Measurements from ENCODE around the gene SMIM10.
"Not testable (repeated sequence)": the region's sequence is repeated elsewhere in the genome, so short reads cannot be mapped to it uniquely, and the experiment has no call there.

SMIM10 gene

DNA sequence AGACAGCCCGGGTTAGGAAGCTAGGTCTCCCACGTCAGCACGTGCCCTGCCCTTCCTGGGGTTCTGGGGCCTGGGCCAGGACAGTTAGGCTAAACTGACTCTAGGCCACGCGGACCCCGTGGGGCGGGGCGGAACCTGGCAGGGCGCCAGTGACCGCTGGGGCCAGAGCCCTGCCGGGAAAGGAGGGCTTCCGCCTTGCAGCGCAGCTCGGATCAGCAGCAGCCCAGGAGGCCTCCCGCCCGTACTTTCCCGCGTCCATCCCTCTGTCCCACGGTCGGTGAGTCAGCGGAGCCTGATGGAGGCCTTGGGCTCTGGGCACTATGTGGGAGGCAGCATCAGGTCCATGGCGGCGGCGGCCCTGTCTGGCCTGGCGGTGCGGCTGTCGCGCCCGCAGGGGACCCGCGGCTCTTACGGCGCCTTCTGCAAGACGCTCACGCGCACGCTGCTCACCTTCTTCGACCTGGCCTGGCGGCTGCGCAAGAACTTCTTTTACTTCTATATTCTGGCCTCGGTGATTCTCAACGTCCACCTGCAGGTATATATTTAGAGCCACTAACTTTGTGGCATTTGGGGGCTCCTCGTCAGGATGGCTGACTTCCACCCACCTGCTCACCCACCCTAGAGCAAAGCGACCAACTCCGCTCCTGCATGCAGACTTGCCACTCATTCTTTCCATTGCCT lies at the start of gene SMIM10:
Gene SMIM10, plus strand, starts transcription at position 191 of the 681 bp plus-strand sequence. Its CDS starts 105 bp downstream, at position 296.
- DNase-seq (ENCODE audit: low spot score) = peak; percentile 78

DNA sequence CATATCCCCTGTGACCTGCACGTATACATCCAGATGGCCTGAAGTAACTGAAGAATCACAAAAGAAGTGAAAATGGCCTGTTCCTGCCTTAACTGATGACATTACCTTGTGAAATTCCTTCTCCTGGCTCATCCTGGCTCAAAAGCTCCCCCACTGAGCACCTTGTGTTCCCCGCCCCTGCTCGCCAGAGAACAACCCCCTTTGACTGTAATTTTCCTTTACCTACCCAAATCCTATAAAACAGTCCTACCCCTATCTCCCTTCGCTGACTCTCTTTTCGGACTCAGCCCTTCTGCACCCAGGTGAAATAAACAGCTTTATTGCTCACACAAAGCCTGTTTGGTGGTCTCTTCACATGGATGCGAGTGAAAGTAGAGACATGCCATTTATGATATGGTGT lies 44.4 kb upstream of the SMIM10 start:
- DNase-seq (ENCODE audit: low spot score) = not testable (repeated sequence)

- DNase-seq (ENCODE audit: low spot score) = no peak
Measured at GRCh38 chrX:134948333-134949241, 42.2 kb upstream of the SMIM10 start.

- peak; percentile 14 for DNase-seq (ENCODE audit: low spot score)
Measured at GRCh38 chrX:134949271-134949670, 41.5 kb upstream of the SMIM10 start.

GRCh38 chrX:134957836-134958235 lies 33.0 kb upstream of the SMIM10 start:
- DNase-seq (ENCODE audit: low spot score) = no peak

DNA sequence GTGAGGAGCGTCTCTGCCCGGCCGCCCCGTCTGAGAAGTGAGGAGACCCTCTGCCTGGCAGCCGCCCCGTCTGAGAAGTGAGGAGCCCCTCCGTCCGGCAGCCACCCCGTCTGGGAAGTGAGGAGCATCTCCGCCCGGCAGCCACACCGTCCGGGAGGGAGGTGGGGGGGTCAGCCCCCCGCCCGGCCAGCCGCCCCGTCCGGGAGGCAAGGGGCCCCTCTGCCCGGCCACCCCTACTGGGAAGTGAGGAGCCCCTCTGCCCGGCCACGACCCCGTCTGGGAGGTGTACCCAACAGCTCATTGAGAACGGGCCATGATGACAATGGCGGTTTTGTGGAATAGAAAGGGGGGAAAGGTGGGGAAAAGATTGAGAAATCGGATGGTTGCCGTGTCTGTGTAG lies 30.4 kb upstream of the SMIM10 start:
- DNase-seq (ENCODE audit: low spot score) = not testable (repeated sequence)

DNA sequence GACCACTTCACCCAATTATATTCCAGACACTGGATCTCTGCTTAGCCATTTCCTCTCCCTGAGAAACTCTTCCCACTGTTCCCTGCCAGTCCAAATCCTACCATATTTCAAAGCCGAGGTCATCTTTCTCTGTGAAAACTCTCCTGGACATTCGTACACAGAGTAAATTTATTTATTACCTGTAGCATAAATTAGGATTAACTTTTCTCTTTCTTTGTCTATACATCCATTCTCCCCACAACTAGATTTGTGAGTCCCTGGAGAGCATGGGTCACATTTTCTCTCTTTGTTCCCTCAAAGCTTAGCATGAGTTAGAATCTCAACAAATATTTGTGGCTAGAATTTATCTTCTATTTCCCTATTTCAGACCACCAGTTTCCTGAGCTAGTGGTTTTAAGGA lies 27.8 kb upstream of the SMIM10 start:
- DNase-seq (ENCODE audit: low spot score) = no peak

GRCh38 chrX:134969726-134970125 lies 21.1 kb upstream of the SMIM10 start:
- DNase-seq (ENCODE audit: low spot score) = peak; percentile 45

DNA sequence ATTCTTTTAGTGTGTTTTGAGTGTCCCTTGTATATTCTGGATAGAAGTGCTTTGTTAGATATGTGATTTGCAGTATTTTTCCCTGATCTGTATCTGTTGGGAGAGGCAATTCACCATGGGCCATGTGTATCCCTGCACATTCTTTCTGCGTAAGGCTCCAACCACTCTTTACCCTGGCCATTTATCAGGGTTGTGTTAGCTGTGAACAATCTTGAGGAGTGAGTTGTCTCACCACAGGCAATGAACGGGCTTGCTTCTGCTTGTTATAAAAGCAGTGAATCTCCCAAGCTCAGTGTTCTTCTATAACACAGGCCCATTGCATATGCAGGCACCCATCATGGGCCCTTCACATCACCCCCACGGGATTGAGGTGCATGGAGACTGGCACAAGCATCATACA lies 18.9 kb upstream of the SMIM10 start:
- peak; percentile 11 for DNase-seq (ENCODE audit: low spot score)

GRCh38 chrX:134975516-134975915 lies 15.3 kb upstream of the SMIM10 start:
- DNase-seq (ENCODE audit: low spot score) = no peak

- DNase-seq (ENCODE audit: low spot score) = no peak
Measured at GRCh38 chrX:134981910-134982309, 8.9 kb upstream of the SMIM10 start.

- no peak for DNase-seq (ENCODE audit: low spot score)
Measured at GRCh38 chrX:134982748-134983147, 8.0 kb upstream of the SMIM10 start.

DNA sequence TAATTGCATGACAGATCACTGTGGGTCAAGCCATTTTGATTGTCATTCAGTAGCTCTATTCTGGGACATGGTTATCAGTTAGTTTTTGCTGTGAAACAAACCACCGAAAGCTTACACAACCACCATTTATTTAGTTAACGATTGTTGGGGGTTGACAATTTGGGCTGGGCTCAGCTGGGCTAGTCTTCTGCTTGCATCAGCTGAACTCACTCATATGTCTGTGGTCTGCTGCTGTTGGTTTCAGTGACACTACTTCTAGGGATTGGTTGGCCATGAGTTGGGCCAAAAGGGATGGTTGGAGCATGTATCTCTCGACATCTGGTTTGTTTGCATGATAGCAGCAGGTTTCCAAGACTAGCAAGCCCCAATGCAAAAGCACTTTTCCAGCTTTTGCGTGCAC lies 5.3 kb upstream of the SMIM10 start:
- no peak for DNase-seq (ENCODE audit: low spot score)

GRCh38 chrX:134990475-134990800 lies 353 bp upstream of the SMIM10 start:
- DNase-seq (ENCODE audit: low spot score) = no peak

GRCh38 chrX:134997646-134998045 lies 6.9 kb downstream of the SMIM10 start:
- no peak for DNase-seq (ENCODE audit: low spot score)

- DNase-seq (ENCODE audit: low spot score) = no peak
Measured at GRCh38 chrX:134998246-134998645, 7.5 kb downstream of the SMIM10 start.

DNA sequence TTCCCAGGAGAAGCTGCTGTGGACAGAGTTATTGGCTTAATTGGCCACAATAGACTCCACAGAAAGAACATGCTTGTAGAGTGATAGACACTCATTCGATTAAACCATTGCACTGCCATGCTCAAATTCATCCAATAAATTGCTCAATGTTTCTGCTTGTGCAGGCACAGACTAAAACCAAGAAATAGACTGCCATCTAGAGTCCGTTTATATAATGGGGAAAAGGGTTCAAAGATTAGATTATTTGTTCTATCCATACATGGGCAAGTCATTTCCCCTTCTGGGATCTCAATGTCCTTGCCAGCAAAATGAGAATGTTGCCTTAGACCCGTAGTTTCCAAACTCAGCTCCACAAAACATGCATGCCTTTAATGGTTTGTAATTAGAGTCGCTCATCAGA lies 8.7 kb downstream of the SMIM10 start:
- DNase-seq (ENCODE audit: low spot score) = peak; percentile 40

DNA sequence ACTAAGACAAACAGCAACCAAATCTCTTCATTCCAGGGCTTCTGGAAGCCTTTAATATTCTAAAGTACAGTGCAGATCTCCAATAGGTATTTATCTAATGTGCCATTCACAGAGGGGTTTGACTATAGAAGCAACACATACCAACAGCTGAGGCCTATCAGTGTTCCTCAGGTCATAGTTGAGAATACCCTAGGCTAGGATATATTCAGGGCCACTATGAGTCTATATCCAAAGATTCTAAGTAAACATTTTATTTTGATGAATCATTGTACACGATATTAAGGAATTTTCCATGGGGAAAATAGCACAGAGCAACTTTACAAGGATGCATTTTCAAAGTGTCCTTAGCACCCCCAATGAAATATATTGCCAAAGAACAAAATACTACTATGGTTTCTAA lies 9.7 kb downstream of the SMIM10 start:
- DNase-seq (ENCODE audit: low spot score) = no peak

DNA sequence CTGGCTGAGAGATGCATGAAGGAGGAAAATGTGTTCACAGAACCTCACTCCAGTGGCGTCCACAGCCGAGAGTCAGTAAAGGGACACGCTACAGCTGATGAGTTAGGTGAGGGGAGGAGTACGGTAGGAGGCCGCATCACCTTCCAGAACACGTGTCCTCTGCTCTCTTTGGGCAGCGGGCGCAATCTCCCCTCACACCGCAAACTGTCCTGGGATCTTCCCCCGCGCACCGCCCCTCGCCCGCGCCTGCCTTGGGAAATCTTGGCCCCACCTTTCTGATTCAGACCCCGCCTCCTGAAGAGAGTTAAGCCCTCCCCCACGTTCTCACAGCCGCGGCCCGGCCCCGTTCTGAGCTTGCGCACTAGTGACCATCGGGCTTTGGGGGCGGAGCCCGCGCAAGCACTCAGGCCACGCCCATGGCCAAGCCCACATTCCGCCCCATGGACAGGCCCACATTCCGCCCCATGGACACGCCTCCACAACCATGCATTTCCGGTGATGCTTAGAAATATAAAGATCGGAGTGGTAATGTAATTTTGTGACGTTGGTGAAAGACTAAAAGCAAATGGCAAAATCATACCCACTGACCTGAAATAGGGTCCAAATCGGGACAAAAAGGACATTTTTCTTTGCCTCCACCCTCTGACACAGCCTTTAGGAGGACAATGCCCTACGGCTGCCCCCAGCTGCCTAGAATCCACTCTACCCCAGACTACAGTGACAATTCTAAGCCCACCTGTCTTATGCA lies 13.3 kb downstream of the SMIM10 start:
- peak; percentile 96 for DNase-seq (ENCODE audit: low spot score)

DNA sequence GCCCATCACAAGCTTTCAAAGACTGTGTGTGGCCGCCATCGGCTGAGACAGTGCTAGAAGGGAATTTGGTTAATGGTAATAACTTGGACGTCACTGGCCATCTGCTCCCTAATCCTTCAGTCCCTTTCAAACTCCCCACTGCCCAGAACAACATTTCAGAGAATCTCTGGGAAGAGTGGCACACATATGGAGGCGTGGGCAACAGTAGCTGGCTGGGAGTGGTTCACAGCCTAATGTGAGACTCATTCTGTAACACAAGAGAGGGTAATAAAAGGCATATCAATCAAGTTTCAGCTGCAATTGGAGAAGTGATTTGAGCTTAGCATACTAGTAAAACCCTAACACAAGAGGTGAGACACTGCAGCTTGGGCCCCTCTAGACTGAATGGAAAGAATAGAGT lies 15.4 kb downstream of the SMIM10 start:
- DNase-seq (ENCODE audit: low spot score) = no peak

DNA sequence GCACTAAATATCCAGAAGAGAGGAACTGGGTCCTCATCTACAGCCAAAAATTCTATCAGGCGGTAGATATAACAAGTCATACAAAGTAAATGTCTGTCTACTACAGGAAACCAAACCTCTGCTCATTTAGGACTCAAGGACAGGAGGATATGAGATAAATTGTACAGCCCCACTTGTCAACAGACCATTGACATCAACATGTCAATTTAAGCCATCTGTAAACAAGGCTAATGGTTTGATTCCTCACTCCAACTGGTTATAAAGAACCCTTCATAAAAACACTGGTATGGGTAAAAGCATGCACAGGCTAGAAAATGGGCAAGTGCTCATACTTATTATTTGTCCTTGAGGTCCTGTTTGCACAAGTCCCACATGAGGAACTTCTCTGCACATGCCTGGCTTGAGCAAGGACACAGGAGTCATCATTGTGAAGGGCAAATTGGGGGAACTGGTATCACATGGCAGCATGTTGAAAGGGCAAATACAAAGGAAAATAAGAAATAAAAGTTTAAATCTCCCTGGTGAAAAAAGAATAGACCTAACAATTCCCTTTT lies 18.3 kb downstream of the SMIM10 start:
- no peak for DNase-seq (ENCODE audit: low spot score)

DNA sequence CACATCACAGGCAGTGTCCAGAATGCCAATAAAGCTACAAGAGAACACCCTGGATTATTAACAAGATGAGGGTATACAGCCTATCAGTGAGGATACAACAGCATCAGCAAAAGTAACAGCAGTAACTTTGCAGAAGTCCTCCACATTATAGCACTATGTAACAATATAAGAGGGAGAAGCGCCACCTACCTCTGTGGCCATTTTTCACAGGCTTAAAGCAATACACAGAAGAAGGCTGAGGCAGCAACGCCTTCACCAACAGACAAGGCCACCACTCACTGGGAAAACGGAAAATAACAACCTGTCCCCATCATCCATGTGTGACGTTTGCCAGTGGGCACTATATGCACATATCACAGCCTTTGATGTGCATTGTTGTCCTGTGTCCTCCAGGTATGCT lies 19.0 kb downstream of the SMIM10 start:
- DNase-seq (ENCODE audit: low spot score) = no peak
